ENCODE data around the gene TFRC.
"Not testable (repeated sequence)": the region's sequence is repeated elsewhere in the genome, so short reads cannot be mapped to it uniquely, and the experiment has no call there.

TFRC gene

GRCh38 chr3:196004359-196005052 is 77.4 kb downstream of the TFRC start:
- DNase-seq (ENCODE audit: low spot score) = not testable (repeated sequence)

DNA sequence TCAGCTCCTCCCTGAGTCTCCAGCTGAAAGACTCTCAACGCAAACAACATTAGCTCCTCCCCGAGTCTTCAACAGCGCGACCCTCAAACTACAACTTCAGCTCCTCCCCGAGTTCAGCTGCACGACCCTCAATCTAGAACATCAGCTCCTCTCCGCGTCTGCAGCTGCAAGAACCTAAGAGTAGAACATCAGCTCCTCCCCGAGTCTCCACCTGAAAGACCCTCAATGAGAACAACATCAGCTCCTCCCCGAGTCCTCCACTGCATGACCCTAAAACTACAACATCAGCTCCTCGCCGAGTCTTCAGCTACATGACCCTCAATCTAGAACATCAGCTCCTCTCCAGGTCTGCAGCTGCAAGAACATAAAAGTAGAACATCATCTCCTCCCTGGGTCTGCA is 78.3 kb downstream of the TFRC start:
- DNase-seq (ENCODE audit: low spot score) = no peak

- not testable (repeated sequence) for DNase-seq (ENCODE audit: low spot score)
Observed at GRCh38 chr3:196002721-196003120, 79.2 kb downstream of the TFRC start.

DNA sequence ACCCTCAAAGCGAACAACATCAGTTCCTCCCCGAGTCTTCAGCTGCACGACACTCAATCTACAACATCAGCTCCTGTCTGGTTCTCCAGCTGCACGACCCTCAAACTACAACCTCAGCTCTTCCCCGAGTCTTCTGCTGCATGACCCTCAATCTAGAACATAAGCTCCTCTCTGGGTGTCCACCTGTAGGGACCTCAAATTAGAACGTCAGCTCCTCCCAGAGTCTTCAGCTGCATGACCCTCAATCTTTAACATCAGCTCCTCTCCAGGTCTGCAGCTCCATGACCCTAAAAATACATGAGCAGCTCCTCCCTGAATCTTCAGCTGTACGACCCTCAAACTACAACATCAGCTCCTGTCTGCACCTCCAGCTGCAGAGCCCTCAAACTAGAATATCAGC is 80.7 kb downstream of the TFRC start:
- not testable (repeated sequence) for DNase-seq (ENCODE audit: low spot score)

- DNase-seq (ENCODE audit: low spot score) = not testable (repeated sequence)
Observed at GRCh38 chr3:196000360-196000950, 81.4 kb downstream of the TFRC start.

GRCh38 chr3:195999896-196000295 is 82.0 kb downstream of the TFRC start:
- no peak for DNase-seq (ENCODE audit: low spot score)

Small RNA genes within 50 kb of the gene (small RNA-seq; reads per million reads assigned to genes)
- gene RNU7-18P = 0 to 0.04 reads per million in 2 experiments

Measured in SK-N-DZ (cell line).